Esophagus muscularis mucosa (tissue), 3 donors: ENCODE measurements around the gene GAP43.

ENCODE experiments used
- CTCF ChIP-seq, 3 experiments: fragments of 200-600 bp in 2 of 3; fragments of 450-650 bp in 1 of 3; sonication (generic) in 2 of 3; IDR thresholded peaks; one replicate each; pipeline ENCODE4 v1.5.1; 2017 to 2019; ENCODE audit warnings: antibody characterized with exemption in 3 of 3, mild to moderate bottlenecking in 2 of 3, moderate library complexity in 1 of 3
- POLR2A ChIP-seq: fragments of 450-650 bp; IDR thresholded peaks from one replicate; pipeline ENCODE4 v1.6.1; 2017; ENCODE audit warnings: antibody characterized with exemption, moderate library complexity, mild to moderate bottlenecking, low read depth

GRCh38 chr3:115617591-115617990 lies 5.7 kb upstream of the GAP43 start:
- no peak for TF ChIP-seq POLR2A
- TF ChIP-seq CTCF (IDR thresholded peaks at IDR 0.05) = no peak
